Measurements from ENCODE around the gene STX1B. TPM values are rescaled to one million over a fixed set of nuclear protein-coding genes. Genes with fewer than 3 reads are reported as not detected.

Gene STX1B
- 0.34 and 0.76 TPM in 2 replicates for total RNA-seq

DNA sequence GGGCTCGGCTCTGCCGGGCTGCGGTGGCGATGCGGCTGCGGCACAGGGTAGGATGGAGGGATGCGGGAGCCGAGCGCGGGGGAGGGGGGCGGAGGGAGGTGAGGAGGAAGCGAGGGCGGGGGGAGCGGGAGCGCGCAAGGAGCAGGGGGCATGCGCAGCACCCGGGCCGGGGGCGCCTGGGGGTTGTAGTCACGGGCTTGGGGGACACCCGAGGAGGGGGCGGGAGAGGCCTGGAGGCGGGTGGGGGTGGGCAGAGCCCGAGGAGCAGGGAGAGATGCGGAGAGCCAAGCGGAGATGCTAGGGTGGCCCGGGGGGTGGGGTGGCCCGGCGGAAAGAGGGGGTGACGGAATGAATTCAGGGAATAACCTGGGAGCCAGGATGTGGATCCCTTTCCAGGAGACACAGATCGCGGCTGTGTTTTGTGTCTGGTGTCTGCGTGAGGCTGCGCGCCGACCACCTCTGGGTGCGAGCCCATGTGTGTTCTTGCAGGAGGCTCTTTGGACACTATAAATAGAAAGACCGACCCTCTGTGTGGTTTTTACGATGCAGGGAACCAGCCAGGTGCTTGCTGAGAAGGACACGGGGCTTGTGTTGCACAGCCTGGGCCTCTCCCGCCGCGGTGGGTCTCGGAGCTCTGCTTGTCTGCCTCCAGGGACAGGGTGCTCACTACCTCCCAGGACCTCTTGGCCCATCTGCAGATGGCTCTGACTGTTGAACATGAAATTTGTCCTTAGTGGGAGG lies at the start of gene STX1B:
STX1B (minus strand) TSS at position 54 of the 741 bp plus-strand sequence. CDS start 242 bp downstream, outside the sequence.

DNA sequence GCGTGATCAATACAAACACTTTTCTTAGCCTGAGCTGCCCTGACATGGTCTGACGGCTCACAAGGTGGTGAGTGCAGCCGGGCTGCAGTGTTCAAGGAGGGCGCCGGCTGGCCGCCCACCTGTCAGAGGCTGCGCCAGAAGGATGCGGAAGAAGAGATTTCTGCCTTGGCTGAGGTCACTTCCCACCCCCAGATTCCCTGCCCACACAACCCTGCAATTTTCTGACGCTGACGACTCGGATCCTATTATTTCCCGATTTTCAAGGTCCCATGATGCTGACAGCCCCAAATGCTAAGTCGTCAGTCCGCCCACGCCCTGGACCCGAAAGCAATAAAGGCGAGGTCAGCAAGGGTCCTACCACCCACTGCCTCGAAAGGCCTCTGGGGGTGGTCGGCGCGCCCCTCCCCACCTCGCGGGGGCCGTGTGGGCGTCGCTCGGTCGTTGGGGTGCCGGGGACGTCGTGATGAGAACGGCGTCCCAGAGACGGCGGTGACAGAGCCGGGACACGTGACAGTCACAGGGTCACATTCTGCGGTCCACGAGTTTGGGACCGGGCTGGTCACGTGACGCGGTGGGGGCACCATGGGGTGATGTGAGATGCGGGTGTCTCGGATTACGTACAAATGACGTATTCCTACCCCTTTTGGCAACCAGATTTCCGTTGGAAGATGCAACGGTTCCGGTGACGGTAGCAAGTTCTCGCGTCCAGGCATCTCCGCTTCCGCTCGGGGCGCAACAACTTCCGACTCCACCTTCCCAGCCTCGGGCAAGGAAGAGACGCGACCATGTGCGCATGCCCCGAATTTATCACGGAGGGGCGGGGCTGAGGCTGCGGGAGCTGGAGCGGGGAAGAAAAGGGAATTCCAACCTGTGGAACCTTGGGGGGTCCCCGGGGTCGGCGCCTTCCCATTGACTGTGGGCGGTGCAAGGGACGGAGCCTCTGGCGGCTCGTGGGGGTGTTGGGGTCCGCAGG lies 22.6 kb upstream of the STX1B start, which contains the start of gene STX4:
STX4 (plus strand) TSS at position 823 of the 973 bp plus-strand sequence. CDS start 248 bp downstream, outside the sequence.

DNA sequence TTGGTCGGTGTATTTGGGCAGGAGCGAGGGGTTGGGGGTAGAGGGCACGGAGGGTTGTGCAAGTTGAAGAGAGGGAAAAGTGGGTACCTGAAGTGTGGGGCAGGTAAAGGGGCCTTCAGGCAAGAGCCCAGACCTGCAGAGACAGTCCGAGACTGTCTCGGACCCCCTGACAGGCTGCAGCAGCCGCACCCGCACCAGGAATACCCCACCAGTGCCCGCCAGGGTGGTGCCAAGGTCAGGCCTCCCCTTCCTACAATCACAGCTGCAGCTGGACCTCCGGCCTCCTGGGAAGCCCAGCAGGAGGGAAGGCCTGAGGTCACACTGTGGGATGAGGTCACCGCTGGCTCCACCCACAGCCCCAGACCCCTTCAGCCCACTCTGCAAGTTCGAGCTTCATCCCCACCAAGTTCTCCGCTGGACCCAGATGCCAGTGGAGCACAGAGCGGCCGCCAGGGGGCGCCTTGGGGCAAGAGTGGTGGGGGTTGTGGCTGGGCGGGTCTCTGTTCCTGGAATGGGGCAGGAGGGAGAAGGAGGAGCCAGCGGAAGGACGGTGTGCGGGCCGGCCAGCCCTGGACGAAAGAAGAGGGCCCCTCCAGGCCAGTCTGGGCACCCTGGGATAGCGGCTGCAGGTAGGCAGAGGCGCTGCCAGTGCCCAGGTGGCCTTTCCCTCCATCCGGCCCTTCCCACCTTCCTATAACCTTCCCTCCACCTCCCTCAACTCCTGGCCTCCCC lies 25.6 kb downstream of the STX1B start, which contains the start of gene HSD3B7:
HSD3B7 (plus strand) TSS at position 539 of the 732 bp plus-strand sequence. CDS start 452 bp downstream, outside the sequence.

DNA sequence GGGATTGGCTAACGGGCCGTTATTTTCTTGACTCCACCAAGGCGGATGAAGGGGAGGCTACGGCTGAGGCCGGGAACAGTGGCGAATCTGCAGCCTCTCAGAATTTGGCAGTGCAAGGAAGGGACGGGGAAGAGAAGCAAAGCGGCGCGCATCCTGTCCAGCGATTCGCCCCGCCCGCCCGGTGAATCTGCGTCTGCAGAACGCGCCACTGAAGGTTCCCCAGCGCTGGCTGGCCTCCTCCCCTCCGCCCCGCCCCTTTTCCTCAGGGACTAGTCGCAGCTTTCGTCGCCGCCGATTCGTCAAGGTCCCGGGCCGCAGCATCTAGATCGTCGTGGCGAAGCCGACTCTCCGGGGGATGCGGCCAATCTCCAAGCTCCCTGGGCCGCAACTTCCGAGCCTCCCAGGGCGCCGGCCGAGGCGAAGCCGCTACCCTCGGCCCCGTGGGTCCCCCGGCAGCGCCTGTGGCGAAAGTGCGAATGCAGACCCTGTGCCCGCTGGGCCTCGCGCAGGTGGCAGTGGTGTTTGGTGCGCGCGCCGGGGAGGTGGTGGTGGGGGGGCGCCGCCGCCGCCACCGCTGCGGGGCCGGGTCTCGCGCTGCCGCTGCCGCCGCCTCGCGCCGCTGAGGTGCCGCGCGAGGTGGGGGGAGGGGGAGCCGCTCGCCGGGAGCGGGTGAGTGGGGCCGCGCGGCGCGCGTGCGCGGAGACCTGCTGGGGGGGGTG lies 52.8 kb downstream of the STX1B start, which contains the start of gene SETD1A:
SETD1A (plus strand) TSS at position 299 of the 719 bp plus-strand sequence. CDS start 978 bp downstream, outside the sequence.

DNA sequence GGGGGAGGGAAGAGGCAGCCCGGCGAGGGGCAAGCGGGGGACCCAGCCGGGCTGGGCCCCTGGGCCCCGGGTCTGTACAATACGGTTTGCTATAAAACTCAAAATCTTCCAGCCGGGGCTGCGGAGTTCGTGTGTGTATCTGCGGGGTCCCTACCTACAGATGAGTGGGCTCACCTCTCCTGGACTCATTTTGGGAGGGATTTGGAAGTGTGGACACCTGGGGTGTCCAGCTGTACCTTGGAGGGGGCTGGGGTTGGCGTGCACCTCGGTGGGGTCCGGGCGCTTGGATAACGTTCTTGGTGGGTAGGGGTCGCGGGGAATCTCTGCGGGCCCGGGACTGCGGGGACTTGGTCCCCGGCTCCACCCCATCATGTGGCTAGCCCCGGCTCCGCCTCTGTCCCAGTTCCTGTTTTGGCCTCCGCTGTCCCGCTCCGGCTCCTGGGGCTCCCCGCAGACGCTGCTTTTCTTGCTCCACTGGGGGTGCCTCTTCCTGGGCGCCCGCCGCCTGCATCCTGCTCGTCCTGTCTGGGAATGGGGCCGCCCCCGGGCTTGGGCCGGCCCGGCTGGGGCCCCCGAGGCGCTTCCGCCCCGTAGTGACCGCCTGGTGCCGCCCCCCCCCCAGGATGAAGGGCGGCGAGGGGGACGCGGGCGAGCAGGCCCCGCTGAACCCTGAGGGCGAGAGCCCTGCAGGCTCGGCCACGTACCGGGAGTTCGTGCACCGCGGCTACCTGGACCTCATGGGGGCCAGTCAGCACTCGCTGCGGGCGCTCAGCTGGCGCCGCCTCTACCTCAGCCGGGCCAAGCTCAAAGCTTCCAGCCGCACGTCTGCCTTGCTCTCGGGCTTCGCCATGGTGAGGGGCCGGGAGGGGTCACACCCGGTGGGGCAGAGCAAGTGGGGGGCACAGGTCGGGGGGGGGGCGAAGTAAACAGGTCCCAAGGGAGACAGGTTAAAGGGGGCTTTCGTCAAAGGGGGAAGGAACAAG lies 61.5 kb downstream of the STX1B start, which contains the start of gene ORAI3:
ORAI3 (plus strand) TSS at position 402 of the 983 bp plus-strand sequence; CDS start at position 624, 222 bp downstream.

Other genes with a start within 250 kb of the STX1B start
- 0.54 and 1.1 TPM in 2 replicates for gene CFAP119, start 248.6 kb downstream of the STX1B start, total RNA-seq
- 34.4 and 52.9 TPM in 2 replicates for gene RNF40, start 248.3 kb downstream of the STX1B start, total RNA-seq
- 5.2 and 6.4 TPM in 2 replicates for gene ZNF629, start 223.4 kb downstream of the STX1B start, total RNA-seq
- gene BCL7C, start 116.6 kb downstream of the STX1B start, total RNA-seq = 56.3 and 76.8 TPM in 2 replicates
- 0.09 and 0.33 TPM in 2 replicates for gene CTF1, start 114.0 kb downstream of the STX1B start, total RNA-seq
- 10.7 and 16.6 TPM in 2 replicates for gene FBXL19, start 87.1 kb downstream of the STX1B start, total RNA-seq
- 30.0 and 32.7 TPM in 2 replicates for gene ORAI3, start 61.6 kb downstream of the STX1B start, total RNA-seq
- gene SETD1A, start 52.9 kb downstream of the STX1B start, total RNA-seq = 1.9 and 2.1 TPM in 2 replicates
- gene HSD3B7, start 25.4 kb downstream of the STX1B start, total RNA-seq = 20.3 and 28.2 TPM in 2 replicates
- gene STX4, start 22.9 kb upstream of the STX1B start, total RNA-seq = 19.9 and 22.8 TPM in 2 replicates
- 4.9 and 5.2 TPM in 2 replicates for gene ZNF668, start 63.6 kb upstream of the STX1B start, total RNA-seq
- gene ZNF646, start 63.8 kb upstream of the STX1B start, total RNA-seq = 11.3 and 11.7 TPM in 2 replicates
- 0.33 and 0.43 TPM in 2 replicates for gene PRSS53, start 78.3 kb upstream of the STX1B start, total RNA-seq
- 55.5 and 61.9 TPM in 2 replicates for gene VKORC1, start 84.2 kb upstream of the STX1B start, total RNA-seq
- gene BCKDK, start 97.7 kb upstream of the STX1B start, total RNA-seq = 9.2 and 9.5 TPM in 2 replicates
- gene KAT8, start 107.0 kb upstream of the STX1B start, total RNA-seq = 42.3 and 42.9 TPM in 2 replicates
- gene PRSS8, start 125.1 kb upstream of the STX1B start, total RNA-seq = not detected in 2 replicates
- 0.26 and 0.87 TPM in 2 replicates for gene PRSS36, start 139.4 kb upstream of the STX1B start, total RNA-seq
- 32.1 and 33.1 TPM in 2 replicates for gene FUS, start 169.5 kb upstream of the STX1B start, total RNA-seq
- gene PYCARD, start 192.1 kb upstream of the STX1B start, total RNA-seq = 66.0 and 80.8 TPM in 2 replicates
- not detected in 2 replicates for gene TRIM72, start 203.5 kb upstream of the STX1B start, total RNA-seq
- not detected in 2 replicates for gene PYDC1, start 206.5 kb upstream of the STX1B start, total RNA-seq
- not detected in 2 replicates for gene ITGAM, start 249.3 kb upstream of the STX1B start, total RNA-seq

All from dermis lymphatic vessel endothelial cell (primary cell).